SK-N-SH (cell line): Measurements from ENCODE around the gene MEF2B. TPM values are rescaled to one million over a fixed set of nuclear protein-coding genes. Genes with fewer than 3 reads are reported as not detected.

Source experiments
- CTCF ChIA-PET: fragments of 300-600, 350-600 bp; formaldehyde crosslinking; extraction: SDS; loops from one replicate; lab custom pipeline; 2021; lab: Yijun Ruan, JAX
- POLR2A ChIA-PET: fragments of 350-600 bp; sonication (Branson Sonifier 250); formaldehyde crosslinking; extraction: SDS; loops from one replicate; lab custom pipeline; 2020; ENCODE audit warnings: antibody characterized with exemption, inconsistent platforms; lab: Yijun Ruan, JAX
- DNase-seq: peaks from one replicate; pipeline ENCODE4 v3.0.0; 2012
- H2AFZ ChIP-seq: fragments of 200-600 bp; sonication (generic); 2 replicates; pipeline ENCODE4 v1.8.1; 2016; ENCODE audit warnings: antibody characterized with exemption, mild to moderate bottlenecking, low read depth
- H3F3A ChIP-seq: fragments of 200-600 bp; sonication (generic); replicated peaks from 2 replicates; pipeline ENCODE3; 2016; ENCODE audit warnings: antibody characterized with exemption, mild to moderate bottlenecking; ENCODE audit not compliant: insufficient read depth
- H3K27ac ChIP-seq, 2 experiments: fragments of 200-500 bp in 1 of 2; fragments of 200-600 bp in 1 of 2; sonication (Bioruptor generic) in 1 of 2; sonication (generic), shearing (Covaris generic) in 1 of 2; 2 replicates each; pipeline versions ENCODE4 v1.5.1 to v1.6.1; 2014 to 2016; ENCODE audit warnings: low read depth in 2 of 2, inconsistent platforms in 1 of 2, low read length in 1 of 2, mild to moderate bottlenecking in 1 of 2, mixed read lengths in 1 of 2
- H3K27me3 ChIP-seq: fragments of 200-600 bp; sonication (generic), shearing (Covaris generic); 2 replicates; pipeline ENCODE4 v1.6.1; 2016; ENCODE audit warnings: mixed run types; ENCODE audit not compliant: insufficient read depth
- H3K36me3 ChIP-seq, 2 experiments: fragments of 200-500 bp in 1 of 2; fragments of 200-600 bp in 1 of 2; sonication (Bioruptor generic) in 1 of 2; sonication (generic) in 1 of 2; replicated peaks in 1 of 2; 2 replicates each; pipeline versions ENCODE3 to v1.5.1; 2014 to 2016; ENCODE audit warnings: low read length in 1 of 2, mild to moderate bottlenecking in 1 of 2; ENCODE audit not compliant: insufficient read depth in 2 of 2, control insufficient read depth in 1 of 2
- H3K4me1 ChIP-seq, 2 experiments: fragments of 200-500 bp in 1 of 2; fragments of 200-600 bp in 1 of 2; sonication (Bioruptor generic) in 1 of 2; sonication (generic), shearing (Covaris generic) in 1 of 2; 2 replicates each; pipeline versions ENCODE4 v1.5.1 to v1.6.1; 2014 to 2016; ENCODE audit warnings: low read depth in 1 of 2, low read length in 1 of 2, mixed run types in 1 of 2; ENCODE audit not compliant: insufficient read depth in 2 of 2, control insufficient read depth in 1 of 2
- H3K4me2 ChIP-seq: fragments of 200-600 bp; sonication (generic), shearing (Covaris generic); 2 replicates; pipeline ENCODE4 v1.6.1; 2017; ENCODE audit warnings: mixed run types
- H3K4me3 ChIP-seq, 2 experiments: fragments of 200-500 bp in 1 of 2; fragments of 200-600 bp in 1 of 2; sonication (Bioruptor generic) in 1 of 2; sonication (generic), shearing (Covaris generic) in 1 of 2; 2 replicates each; pipeline versions ENCODE4 v1.5.1 to v1.8.1; 2014 to 2016; ENCODE audit warnings: low read depth in 2 of 2, inconsistent platforms in 1 of 2, low read length in 1 of 2, mild to moderate bottlenecking in 1 of 2, mixed read lengths in 1 of 2, moderate library complexity in 1 of 2
- H3K79me2 ChIP-seq: fragments of 200-600 bp; sonication (generic); 2 replicates; pipeline ENCODE4 v1.8.1; 2017; ENCODE audit warnings: mild to moderate bottlenecking; ENCODE audit not compliant: insufficient read depth
- H3K9ac ChIP-seq: fragments of 200-600 bp; sonication (generic); 2 replicates; pipeline ENCODE4 v1.6.1; 2017; ENCODE audit warnings: mixed run types
- H3K9me2 ChIP-seq: fragments of 200-600 bp; sonication (generic); 2 replicates; pipeline ENCODE4 v1.6.1; 2017; ENCODE audit warnings: mixed run types
- H3K9me3 ChIP-seq: fragments of 200-600 bp; sonication (generic); 2 replicates; pipeline ENCODE4 v1.6.1; 2017; ENCODE audit warnings: mixed run types, mild to moderate bottlenecking, moderate library complexity
- H4K20me1 ChIP-seq: fragments of 200-600 bp; sonication (generic); 2 replicates; pipeline ENCODE4 v1.6.1; 2017; ENCODE audit warnings: mild to moderate bottlenecking, mixed run types; ENCODE audit not compliant: insufficient read depth
- CHD2 ChIP-seq: fragments of 150-350 bp; IDR thresholded peaks from 2 replicates; pipeline ENCODE4 v1.6.1; 2018; ENCODE audit warnings: low read length; ENCODE audit not compliant: partially characterized antibody
- ELF1 ChIP-seq: IDR thresholded peaks from 2 replicates; pipeline ENCODE4 v1.4.0; 2012
- FOXM1 ChIP-seq: IDR thresholded peaks from 2 replicates; pipeline ENCODE4 v1.4.0; 2012; ENCODE audit warnings: low read depth, mild to moderate bottlenecking
- GATA2 ChIP-seq: sonication (generic); formaldehyde crosslinking; IDR thresholded peaks from 2 replicates; pipeline ENCODE4 v1.5.0; 2020; ENCODE audit warnings: mild to moderate bottlenecking, missing genetic modification reagents
- JUND ChIP-seq: IDR thresholded peaks from 2 replicates; pipeline ENCODE4 v1.4.0; 2012
- MEF2A ChIP-seq: IDR thresholded peaks from 2 replicates; pipeline ENCODE4 v1.4.0; 2012; ENCODE audit warnings: low read depth, borderline replicate concordance
- MXI1 ChIP-seq: IDR thresholded peaks from 2 replicates; pipeline ENCODE4 v1.6.1; 2012; ENCODE audit warnings: mild to moderate bottlenecking, low read depth, low read length, improper control_type of control experiment
- NFIC ChIP-seq: IDR thresholded peaks from 2 replicates; pipeline ENCODE4 v1.4.0; 2012; ENCODE audit warnings: borderline replicate concordance
- NRF1 ChIP-seq: IDR thresholded peaks from 2 replicates; pipeline ENCODE4 v1.6.1; 2012; ENCODE audit warnings: low read depth, mild to moderate bottlenecking, low read length
- RAD21 ChIP-seq: IDR thresholded peaks from 2 replicates; pipeline ENCODE4 v1.6.1; 2012; ENCODE audit warnings: mild to moderate bottlenecking, low read length
- RFX5 ChIP-seq: IDR thresholded peaks from 2 replicates; pipeline ENCODE4 v1.6.1; 2012; ENCODE audit warnings: mild to moderate bottlenecking, improper control_type of control experiment, low read length
- RXRA ChIP-seq: IDR thresholded peaks from 2 replicates; pipeline ENCODE4 v1.4.0; 2012; ENCODE audit warnings: low read depth, mild to moderate bottlenecking, borderline replicate concordance
- SMC3 ChIP-seq: IDR thresholded peaks from 2 replicates; pipeline ENCODE4 v1.6.1; 2012; ENCODE audit warnings: low read depth, low read length, improper control_type of control experiment
- TCF12 ChIP-seq: IDR thresholded peaks from 2 replicates; pipeline ENCODE4 v1.4.0; 2012
- TEAD4 ChIP-seq: IDR thresholded peaks from 2 replicates; pipeline ENCODE4 v1.4.0; 2012; ENCODE audit warnings: mild to moderate bottlenecking, borderline replicate concordance; ENCODE audit not compliant: insufficient read depth
- WGBS: methylation state at CpG from one replicate; pipeline ENCODE4 v1.1.6; 2017; ENCODE audit warnings: low lambda C conversion rate; 5-methylcytosine and 5-hydroxymethylcytosine counted together
- polyA plus RNA-seq, 3 experiments: library from polyadenylated mRNA; depleted of rRNA; stranded (reverse); fragments of >200 nt; gene quantifications; 2 replicates each; pipeline ENCODE4 v1.2.3, GENCODE V29; 2012
- TF ChIP-seq, protein P1 (sequence below): IDR thresholded peaks from 2 replicates; pipeline ENCODE4 v1.6.1; 2012; ENCODE audit warnings: mild to moderate bottlenecking, low read depth, low read length, moderate library complexity
- TF ChIP-seq, protein P2 (sequence below): fragments of 150-350 bp; IDR thresholded peaks from 2 replicates; pipeline ENCODE4 v1.6.1; 2016; ENCODE audit warnings: mild to moderate bottlenecking, low read depth, low read length
- TF ChIP-seq, protein P3 (sequence below): fragments of 200-600 bp; sonication (generic); IDR thresholded peaks from 2 replicates; pipeline ENCODE4 v1.6.1; 2017; ENCODE audit warnings: antibody characterized with exemption, mild to moderate bottlenecking, moderate library complexity
- TF ChIP-seq, protein P4 (sequence below): fragments of 150-350 bp; IDR thresholded peaks from 2 replicates; pipeline ENCODE4 v1.6.1; 2017; ENCODE audit warnings: antibody characterized with exemption, low read length, low read depth, borderline replicate concordance

MEF2B gene
- polyA plus RNA-seq, 1 of the 3 experiments (the other 2 are of a cell fraction): 1.0 TPM

DNA sequence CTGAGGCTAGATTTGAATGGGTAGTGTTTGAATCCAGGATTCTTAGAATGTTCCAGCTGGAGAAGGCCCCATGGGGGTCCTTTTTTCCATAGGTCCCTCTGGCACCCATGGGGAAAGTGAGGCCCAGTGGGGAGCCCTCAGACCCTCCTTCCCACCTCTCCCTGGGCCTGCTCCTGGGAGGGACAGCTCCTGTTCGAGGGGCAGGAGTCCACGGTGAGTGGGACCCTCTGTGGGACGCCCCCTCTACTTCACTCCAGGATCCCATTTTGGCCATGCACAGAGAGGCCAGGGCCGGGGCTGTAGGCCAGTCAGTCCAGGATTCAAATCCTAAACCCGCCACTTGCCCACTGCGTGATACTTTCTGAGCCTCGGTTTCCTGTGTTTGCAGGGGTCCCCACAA lies 7.6 kb downstream of the MEF2B start:
- H3K4me3 ChIP-seq: no peak overlapping the region
- TF ChIP-seq NRF1: no peak
- no peak for TF ChIP-seq TCF12
- TF ChIP-seq, protein P1, sequence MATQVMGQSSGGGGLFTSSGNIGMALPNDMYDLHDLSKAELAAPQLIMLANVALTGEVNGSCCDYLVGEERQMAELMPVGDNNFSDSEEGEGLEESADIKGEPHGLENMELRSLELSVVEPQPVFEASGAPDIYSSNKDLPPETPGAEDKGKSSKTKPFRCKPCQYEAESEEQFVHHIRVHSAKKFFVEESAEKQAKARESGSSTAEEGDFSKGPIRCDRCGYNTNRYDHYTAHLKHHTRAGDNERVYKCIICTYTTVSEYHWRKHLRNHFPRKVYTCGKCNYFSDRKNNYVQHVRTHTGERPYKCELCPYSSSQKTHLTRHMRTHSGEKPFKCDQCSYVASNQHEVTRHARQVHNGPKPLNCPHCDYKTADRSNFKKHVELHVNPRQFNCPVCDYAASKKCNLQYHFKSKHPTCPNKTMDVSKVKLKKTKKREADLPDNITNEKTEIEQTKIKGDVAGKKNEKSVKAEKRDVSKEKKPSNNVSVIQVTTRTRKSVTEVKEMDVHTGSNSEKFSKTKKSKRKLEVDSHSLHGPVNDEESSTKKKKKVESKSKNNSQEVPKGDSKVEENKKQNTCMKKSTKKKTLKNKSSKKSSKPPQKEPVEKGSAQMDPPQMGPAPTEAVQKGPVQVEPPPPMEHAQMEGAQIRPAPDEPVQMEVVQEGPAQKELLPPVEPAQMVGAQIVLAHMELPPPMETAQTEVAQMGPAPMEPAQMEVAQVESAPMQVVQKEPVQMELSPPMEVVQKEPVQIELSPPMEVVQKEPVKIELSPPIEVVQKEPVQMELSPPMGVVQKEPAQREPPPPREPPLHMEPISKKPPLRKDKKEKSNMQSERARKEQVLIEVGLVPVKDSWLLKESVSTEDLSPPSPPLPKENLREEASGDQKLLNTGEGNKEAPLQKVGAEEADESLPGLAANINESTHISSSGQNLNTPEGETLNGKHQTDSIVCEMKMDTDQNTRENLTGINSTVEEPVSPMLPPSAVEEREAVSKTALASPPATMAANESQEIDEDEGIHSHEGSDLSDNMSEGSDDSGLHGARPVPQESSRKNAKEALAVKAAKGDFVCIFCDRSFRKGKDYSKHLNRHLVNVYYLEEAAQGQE: no peak
- TF ChIP-seq RXRA: no peak
- no peak for TF ChIP-seq GATA2 (CRISPR knock-in tag)
- TF ChIP-seq, protein P2, sequence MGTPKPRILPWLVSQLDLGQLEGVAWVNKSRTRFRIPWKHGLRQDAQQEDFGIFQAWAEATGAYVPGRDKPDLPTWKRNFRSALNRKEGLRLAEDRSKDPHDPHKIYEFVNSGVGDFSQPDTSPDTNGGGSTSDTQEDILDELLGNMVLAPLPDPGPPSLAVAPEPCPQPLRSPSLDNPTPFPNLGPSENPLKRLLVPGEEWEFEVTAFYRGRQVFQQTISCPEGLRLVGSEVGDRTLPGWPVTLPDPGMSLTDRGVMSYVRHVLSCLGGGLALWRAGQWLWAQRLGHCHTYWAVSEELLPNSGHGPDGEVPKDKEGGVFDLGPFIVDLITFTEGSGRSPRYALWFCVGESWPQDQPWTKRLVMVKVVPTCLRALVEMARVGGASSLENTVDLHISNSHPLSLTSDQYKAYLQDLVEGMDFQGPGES: no peak
- no peak for TF ChIP-seq RAD21
- no peak for TF ChIP-seq TEAD4
- TF ChIP-seq, protein P3, sequence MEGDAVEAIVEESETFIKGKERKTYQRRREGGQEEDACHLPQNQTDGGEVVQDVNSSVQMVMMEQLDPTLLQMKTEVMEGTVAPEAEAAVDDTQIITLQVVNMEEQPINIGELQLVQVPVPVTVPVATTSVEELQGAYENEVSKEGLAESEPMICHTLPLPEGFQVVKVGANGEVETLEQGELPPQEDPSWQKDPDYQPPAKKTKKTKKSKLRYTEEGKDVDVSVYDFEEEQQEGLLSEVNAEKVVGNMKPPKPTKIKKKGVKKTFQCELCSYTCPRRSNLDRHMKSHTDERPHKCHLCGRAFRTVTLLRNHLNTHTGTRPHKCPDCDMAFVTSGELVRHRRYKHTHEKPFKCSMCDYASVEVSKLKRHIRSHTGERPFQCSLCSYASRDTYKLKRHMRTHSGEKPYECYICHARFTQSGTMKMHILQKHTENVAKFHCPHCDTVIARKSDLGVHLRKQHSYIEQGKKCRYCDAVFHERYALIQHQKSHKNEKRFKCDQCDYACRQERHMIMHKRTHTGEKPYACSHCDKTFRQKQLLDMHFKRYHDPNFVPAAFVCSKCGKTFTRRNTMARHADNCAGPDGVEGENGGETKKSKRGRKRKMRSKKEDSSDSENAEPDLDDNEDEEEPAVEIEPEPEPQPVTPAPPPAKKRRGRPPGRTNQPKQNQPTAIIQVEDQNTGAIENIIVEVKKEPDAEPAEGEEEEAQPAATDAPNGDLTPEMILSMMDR: no peak
- TF ChIP-seq, protein P4, sequence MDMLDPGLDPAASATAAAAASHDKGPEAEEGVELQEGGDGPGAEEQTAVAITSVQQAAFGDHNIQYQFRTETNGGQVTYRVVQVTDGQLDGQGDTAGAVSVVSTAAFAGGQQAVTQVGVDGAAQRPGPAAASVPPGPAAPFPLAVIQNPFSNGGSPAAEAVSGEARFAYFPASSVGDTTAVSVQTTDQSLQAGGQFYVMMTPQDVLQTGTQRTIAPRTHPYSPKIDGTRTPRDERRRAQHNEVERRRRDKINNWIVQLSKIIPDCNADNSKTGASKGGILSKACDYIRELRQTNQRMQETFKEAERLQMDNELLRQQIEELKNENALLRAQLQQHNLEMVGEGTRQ: no peak
- no peak for TF ChIP-seq MXI1
- TF ChIP-seq ELF1: no peak
- no peak for TF ChIP-seq FOXM1
- no peak for TF ChIP-seq JUND
- no peak for TF ChIP-seq MEF2A
- no peak for TF ChIP-seq CHD2
- TF ChIP-seq RFX5: no peak
- no peak for TF ChIP-seq SMC3
- TF ChIP-seq NFIC: no peak
- H4K20me1 ChIP-seq: no peaks in the 10 kb centered on the region
- WGBS: 97% methylated on average over 3 of the region's 7 CpGs
- no peaks in the 10 kb centered on the region for H3K9me2 ChIP-seq
- no peak overlapping the region for H3K27ac ChIP-seq
- no peaks in the 10 kb centered on the region for H3K9me3 ChIP-seq
- H3K79me2 ChIP-seq: no peaks in the 10 kb centered on the region
- no peaks in the 10 kb centered on the region for H3K4me1 ChIP-seq
- no peak overlapping the region for H3K9ac ChIP-seq
- ChIA-PET POLR2A (no interaction called here), CTCF (interaction anchor here (3.7 to 4.2 kb wide), 2 partner anchors 13 to 16 kb away, joined by 22 to 25 read pairs; no protein-coding TSS in a partner anchor)
- H3K4me2 ChIP-seq: no peak overlapping the region
- H3K36me3 ChIP-seq: no peaks in the 10 kb centered on the region
- no peaks in the 10 kb centered on the region for H3K27me3 ChIP-seq
- no peak for DNase-seq
- no peak overlapping the region for H2AFZ ChIP-seq
- no peaks in the 10 kb centered on the region for H3F3A ChIP-seq
